Panc1 (cell line): Measurements from ENCODE around the gene FRMD5.

Experiments used
- CTCF ChIP-seq: fragments of 450-650 bp; IDR thresholded peaks from 2 replicates; pipeline ENCODE4 v1.5.1; 2017; ENCODE audit warnings: mild to moderate bottlenecking
- TCF7L2 ChIP-seq: IDR thresholded peaks from 2 replicates; pipeline ENCODE4 v1.6.1; 2011; ENCODE audit warnings: mild to moderate bottlenecking, low read depth, low read length, inconsistent platforms

DNA sequence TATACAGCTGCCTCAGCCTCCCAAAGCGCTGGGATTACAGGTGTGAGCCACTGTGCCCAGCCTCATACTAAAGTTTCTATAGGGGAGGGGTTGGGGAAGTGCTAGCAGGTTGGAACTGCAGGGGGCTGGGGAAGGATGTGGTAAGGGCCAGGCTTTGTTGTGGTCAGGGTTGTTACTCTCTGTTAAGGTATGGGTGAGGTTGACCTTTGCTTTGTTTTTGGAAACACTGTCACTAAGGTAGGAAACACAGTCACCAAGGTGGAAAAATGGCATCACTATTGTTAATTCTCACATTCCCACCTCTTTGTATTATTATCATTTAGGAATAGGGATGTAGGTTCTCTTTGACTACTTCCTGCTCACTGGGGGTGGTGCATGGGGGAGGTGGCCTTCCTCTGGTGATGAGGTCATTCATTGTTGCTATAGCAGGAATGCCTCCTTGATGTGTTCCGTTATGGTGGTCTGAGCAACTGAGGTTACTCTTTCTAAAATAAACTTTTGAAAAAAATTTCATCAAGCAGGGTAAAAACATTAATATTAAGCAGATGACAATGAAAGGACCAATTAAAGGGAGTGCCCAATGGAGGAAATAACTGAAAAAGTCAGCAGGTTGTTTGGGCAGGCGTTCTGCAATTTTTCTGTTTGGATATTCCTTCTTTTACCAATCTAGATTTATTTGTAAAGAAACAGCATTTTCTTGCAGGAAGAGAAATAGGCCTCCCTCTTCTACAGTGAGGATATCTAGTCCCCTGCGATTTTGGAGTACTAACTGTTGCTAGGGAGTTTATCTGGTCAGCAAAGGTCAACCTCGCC lies 217.8 kb downstream of the FRMD5 start:
- TF ChIP-seq CTCF (no peak), TCF7L2 (no peak)
